Measurements from ENCODE around the gene ADGRG1. TPM values are rescaled to one million over a fixed set of nuclear protein-coding genes. Genes with fewer than 3 reads are reported as not detected.
A peak's percentile ranks its signal among the peaks of the same experiment; 100 is the strongest.

ADGRG1 gene
- total RNA-seq, 1 donor from 2014 or later = 13.9 TPM

GRCh38 chr16:57653936-57654335, 25.5 kb downstream of the ADGRG1 start:
- Histone ChIP-seq H3K36me3 (ENCODE audit: insufficient read depth, low read length) (no peaks in the 10 kb centered on the region), H2AFZ (ENCODE audit: low read depth, low read length) (peak overlapping the region; percentile 58), H3K9me3 (ENCODE audit: insufficient read depth, low read depth, low read length) (no peaks in the 10 kb centered on the region), H3K27ac (ENCODE audit: low read depth, low read length) (no peak overlapping the region), H4K20me1 (ENCODE audit: insufficient read depth, low read length) (no peaks in the 10 kb centered on the region), H3K4me2 (ENCODE audit: low read length) (peak overlapping the region; percentile 21), H3K4me1 (ENCODE audit: insufficient read depth, low read length) (peaks cover 16% of the 10 kb centered on the region), H3K9ac (ENCODE audit: low read length) (no peak overlapping the region), H3K4me3 (ENCODE audit: insufficient read depth, low read depth, low read length) (no peak overlapping the region), H3K27me3 (ENCODE audit: insufficient read depth, low read length) (no peaks in the 10 kb centered on the region), H3K79me2 (ENCODE audit: insufficient read depth, low read length) (no peaks in the 10 kb centered on the region)
- no peak for FAIRE-seq
- Mint-ChIP-seq H3K36me3 (ENCODE audit: low read depth, unreplicated experiment) (peaks cover 2% of the 10 kb centered on the region), H3K9me3 (ENCODE audit: unreplicated experiment) (no peaks in the 10 kb centered on the region), H3K27me3 (ENCODE audit: low read depth, unreplicated experiment) (peaks cover 10% of the 10 kb centered on the region), H3K4me1 (ENCODE audit: low read depth, unreplicated experiment) (peaks cover 9% of the 10 kb centered on the region), H3K27ac (ENCODE audit: unreplicated experiment) (no peak overlapping the region), H3K4me3 (ENCODE audit: unreplicated experiment) (no peak overlapping the region)
- no peak for DNase-seq (ENCODE audit: low read depth)
- TF ChIP-seq, protein P1, sequence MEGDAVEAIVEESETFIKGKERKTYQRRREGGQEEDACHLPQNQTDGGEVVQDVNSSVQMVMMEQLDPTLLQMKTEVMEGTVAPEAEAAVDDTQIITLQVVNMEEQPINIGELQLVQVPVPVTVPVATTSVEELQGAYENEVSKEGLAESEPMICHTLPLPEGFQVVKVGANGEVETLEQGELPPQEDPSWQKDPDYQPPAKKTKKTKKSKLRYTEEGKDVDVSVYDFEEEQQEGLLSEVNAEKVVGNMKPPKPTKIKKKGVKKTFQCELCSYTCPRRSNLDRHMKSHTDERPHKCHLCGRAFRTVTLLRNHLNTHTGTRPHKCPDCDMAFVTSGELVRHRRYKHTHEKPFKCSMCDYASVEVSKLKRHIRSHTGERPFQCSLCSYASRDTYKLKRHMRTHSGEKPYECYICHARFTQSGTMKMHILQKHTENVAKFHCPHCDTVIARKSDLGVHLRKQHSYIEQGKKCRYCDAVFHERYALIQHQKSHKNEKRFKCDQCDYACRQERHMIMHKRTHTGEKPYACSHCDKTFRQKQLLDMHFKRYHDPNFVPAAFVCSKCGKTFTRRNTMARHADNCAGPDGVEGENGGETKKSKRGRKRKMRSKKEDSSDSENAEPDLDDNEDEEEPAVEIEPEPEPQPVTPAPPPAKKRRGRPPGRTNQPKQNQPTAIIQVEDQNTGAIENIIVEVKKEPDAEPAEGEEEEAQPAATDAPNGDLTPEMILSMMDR (IDR thresholded peaks at IDR 0.05; ENCODE audit: insufficient read depth, low read depth, low read length) = no peak
- no peak for TF ChIP-seq EZH2 (IDR thresholded peaks at IDR 0.05; ENCODE audit: insufficient read depth, low read length)

GRCh38 chr16:57656342-57656955, 28.0 kb downstream of the ADGRG1 start:
- Mint-ChIP-seq H3K9me3 (ENCODE audit: unreplicated experiment) (no peaks in the 10 kb centered on the region), H3K27ac (ENCODE audit: unreplicated experiment) (no peak overlapping the region), H3K36me3 (ENCODE audit: low read depth, unreplicated experiment) (peaks cover 2% of the 10 kb centered on the region), H3K4me3 (ENCODE audit: unreplicated experiment) (no peak overlapping the region), H3K4me1 (ENCODE audit: low read depth, unreplicated experiment) (peaks cover 9% of the 10 kb centered on the region), H3K27me3 (ENCODE audit: low read depth, unreplicated experiment) (peaks cover 14% of the 10 kb centered on the region)
- TF ChIP-seq EZH2 (IDR thresholded peaks at IDR 0.05; ENCODE audit: insufficient read depth, low read length) = no peak
- TF ChIP-seq, protein P1 (IDR thresholded peaks at IDR 0.05; ENCODE audit: insufficient read depth, low read depth, low read length) = no peak
- H4K20me1 ChIP-seq (ENCODE audit: insufficient read depth, low read length) = no peaks in the 10 kb centered on the region
- no peaks in the 10 kb centered on the region for H3K36me3 ChIP-seq (ENCODE audit: insufficient read depth, low read length)
- no peak overlapping the region for H3K4me2 ChIP-seq (ENCODE audit: low read length)
- no peaks in the 10 kb centered on the region for H3K9me3 ChIP-seq (ENCODE audit: insufficient read depth, low read depth, low read length)
- H2AFZ ChIP-seq (ENCODE audit: low read depth, low read length) = no peak overlapping the region
- H3K79me2 ChIP-seq (ENCODE audit: insufficient read depth, low read length) = no peaks in the 10 kb centered on the region
- H3K4me1 ChIP-seq (ENCODE audit: insufficient read depth, low read length) = peaks cover 16% of the 10 kb centered on the region
- no peak overlapping the region for H3K9ac ChIP-seq (ENCODE audit: low read length)
- FAIRE-seq = no peak
- no peaks in the 10 kb centered on the region for H3K27me3 ChIP-seq (ENCODE audit: insufficient read depth, low read length)
- H3K4me3 ChIP-seq (ENCODE audit: insufficient read depth, low read depth, low read length) = no peak overlapping the region
- no peak overlapping the region for H3K27ac ChIP-seq (ENCODE audit: low read depth, low read length)
- DNase-seq (ENCODE audit: low read depth) = no peak

DNA sequence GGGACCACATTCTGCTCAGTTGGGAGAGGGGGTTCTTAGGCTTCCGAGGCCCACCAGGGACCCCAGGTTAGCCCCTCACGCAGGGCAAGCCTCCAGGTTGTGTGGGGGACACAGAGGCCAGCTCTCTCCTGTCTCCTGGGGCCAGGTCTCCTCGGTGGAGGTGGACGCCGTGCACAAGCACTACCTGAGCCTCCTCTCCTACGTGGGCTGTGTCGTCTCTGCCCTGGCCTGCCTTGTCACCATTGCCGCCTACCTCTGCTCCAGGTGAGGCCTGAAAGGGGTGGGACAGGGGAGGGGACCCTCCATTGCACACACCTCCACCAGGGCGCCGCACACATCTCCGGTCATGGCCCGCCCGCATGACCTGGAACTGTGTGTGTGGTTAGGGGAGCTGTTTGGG, 28.8 kb downstream of the ADGRG1 start:
- H3K27ac Mint-ChIP-seq (ENCODE audit: unreplicated experiment) = no peak overlapping the region
- Histone ChIP-seq H3K36me3 (ENCODE audit: insufficient read depth, low read length) (no peaks in the 10 kb centered on the region), H3K9ac (ENCODE audit: low read length) (no peak overlapping the region), H3K4me2 (ENCODE audit: low read length) (no peak overlapping the region), H3K27me3 (ENCODE audit: insufficient read depth, low read length) (no peaks in the 10 kb centered on the region), H3K27ac (ENCODE audit: low read depth, low read length) (no peak overlapping the region), H3K4me3 (ENCODE audit: insufficient read depth, low read depth, low read length) (no peak overlapping the region), H2AFZ (ENCODE audit: low read depth, low read length) (no peak overlapping the region), H3K4me1 (ENCODE audit: insufficient read depth, low read length) (peaks cover 16% of the 10 kb centered on the region), H3K79me2 (ENCODE audit: insufficient read depth, low read length) (no peaks in the 10 kb centered on the region), H3K9me3 (ENCODE audit: insufficient read depth, low read depth, low read length) (no peaks in the 10 kb centered on the region), H4K20me1 (ENCODE audit: insufficient read depth, low read length) (no peaks in the 10 kb centered on the region)
- no peak for TF ChIP-seq EZH2 (IDR thresholded peaks at IDR 0.05; ENCODE audit: insufficient read depth, low read length)
- TF ChIP-seq, protein P1 (IDR thresholded peaks at IDR 0.05; ENCODE audit: insufficient read depth, low read depth, low read length) = no peak
- FAIRE-seq (no peak), DNase-seq (ENCODE audit: low read depth) (no peak)
- H3K9me3 Mint-ChIP-seq (ENCODE audit: unreplicated experiment) = no peaks in the 10 kb centered on the region
- peaks cover 5% of the 10 kb centered on the region for H3K36me3 Mint-ChIP-seq (ENCODE audit: low read depth, unreplicated experiment)
- H3K4me3 Mint-ChIP-seq (ENCODE audit: unreplicated experiment) = no peak overlapping the region
- peaks cover 14% of the 10 kb centered on the region for H3K27me3 Mint-ChIP-seq (ENCODE audit: low read depth, unreplicated experiment)
- H3K4me1 Mint-ChIP-seq (ENCODE audit: low read depth, unreplicated experiment) = peaks cover 9% of the 10 kb centered on the region
